Suprapubic skin (tissue), 4 donors: ENCODE results near the gene NUDT3.

Experiments
- CTCF ChIP-seq, 2 donors: fragments of 200-600 bp in 1 of 2; fragments of 450-650 bp in 1 of 2; sonication (generic) in 1 of 2; IDR thresholded peaks; one replicate each; pipeline ENCODE4 v1.5.1; 2016 to 2019; ENCODE audit warnings: antibody characterized with exemption in 2 of 2, mild to moderate bottlenecking in 1 of 2, moderate library complexity in 1 of 2
- EP300 ChIP-seq: sonication (generic); formaldehyde crosslinking; IDR thresholded peaks from one replicate; pipeline ENCODE4 v1.6.1; 2017; ENCODE audit warnings: antibody characterized with exemption
- POLR2A ChIP-seq, 2 donors: fragments of 450-650 bp; IDR thresholded peaks; one replicate each; pipeline ENCODE4 v1.6.1; 2017; ENCODE audit warnings: antibody characterized with exemption in 2 of 2, mild to moderate bottlenecking in 2 of 2, moderate library complexity in 2 of 2
- POLR2AphosphoS5 ChIP-seq, 3 donors: sonication (generic); formaldehyde crosslinking; IDR thresholded peaks; one replicate each; pipeline ENCODE4 v1.6.1; 2017; ENCODE audit warnings: antibody characterized with exemption in 3 of 3

GRCh38 chr6:34248198-34248726 lies 144.2 kb downstream of the NUDT3 start:
- TF ChIP-seq POLR2A (IDR thresholded peaks at IDR 0.05) (no peak), CTCF (IDR thresholded peaks at IDR 0.05) (no peak), EP300 (no peak), POLR2AphosphoS5 (IDR thresholded peaks at IDR 0.05) (no peak)
